ENCODE data around the gene RFFL. TPM values are rescaled to one million over a fixed set of nuclear protein-coding genes. Genes with fewer than 3 reads are reported as not detected.

The RFFL gene
- total RNA-seq, 6 experiments from 2014 or later, result 12.0 to 18.5 (median 13.6) TPM

DNA sequence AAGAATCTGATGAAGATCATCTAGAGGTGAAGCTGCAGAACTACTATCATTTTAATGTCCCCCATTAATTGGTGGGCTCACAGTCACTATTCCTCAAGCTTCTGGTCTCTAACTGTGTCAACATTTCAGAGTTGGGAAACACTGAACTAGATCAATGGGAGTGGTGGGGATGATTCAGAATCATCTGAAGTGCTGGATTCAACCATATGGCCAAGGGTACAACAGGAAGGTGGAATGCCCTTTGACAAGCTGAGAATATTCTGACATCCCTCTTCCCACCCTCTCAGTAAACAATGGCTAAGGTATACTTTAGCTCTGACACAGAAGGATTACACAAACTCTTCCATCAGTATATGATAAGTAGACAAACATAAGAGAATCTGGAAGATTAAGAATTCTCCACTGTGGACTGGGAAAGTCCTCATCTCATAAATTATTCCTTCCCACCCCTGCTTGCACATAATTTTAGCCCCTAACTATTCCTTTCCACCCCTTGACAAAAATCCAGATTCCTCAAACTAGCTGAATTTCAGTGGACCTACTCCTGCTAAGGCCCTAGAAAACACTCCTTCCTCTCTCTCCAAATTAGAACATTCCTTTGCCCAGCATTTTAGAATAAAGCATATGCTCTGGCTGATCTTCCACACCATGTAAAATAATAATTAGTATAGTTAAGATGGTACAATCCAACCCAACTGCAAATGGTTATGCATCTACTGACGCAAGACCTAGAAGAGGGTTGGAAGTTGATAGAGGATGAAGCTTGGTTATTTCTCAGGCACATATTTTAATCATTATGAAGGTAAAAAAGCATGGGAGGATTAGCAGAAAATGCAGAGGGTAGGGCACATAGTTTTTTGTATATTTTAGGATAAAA is 16.3 kb upstream of the RFFL start:
- no peak for TF ChIP-seq CTCF (IDR thresholded peaks at IDR 0.05)
- H3K9me3 Mint-ChIP-seq, result no peaks in the 10 kb centered on the region
- H3K4me1 Mint-ChIP-seq (ENCODE audit: low read depth), result peaks cover 56% of the 10 kb centered on the region
- no peak overlapping the region for H3K27ac Mint-ChIP-seq
- no peaks in the 10 kb centered on the region for H3K27me3 Mint-ChIP-seq (ENCODE audit: insufficient read depth)
- no peaks in the 10 kb centered on the region for H3K36me3 Mint-ChIP-seq (ENCODE audit: low read depth)
- no peak overlapping the region for H3K4me3 Mint-ChIP-seq
- no peak for DNase-seq

DNA sequence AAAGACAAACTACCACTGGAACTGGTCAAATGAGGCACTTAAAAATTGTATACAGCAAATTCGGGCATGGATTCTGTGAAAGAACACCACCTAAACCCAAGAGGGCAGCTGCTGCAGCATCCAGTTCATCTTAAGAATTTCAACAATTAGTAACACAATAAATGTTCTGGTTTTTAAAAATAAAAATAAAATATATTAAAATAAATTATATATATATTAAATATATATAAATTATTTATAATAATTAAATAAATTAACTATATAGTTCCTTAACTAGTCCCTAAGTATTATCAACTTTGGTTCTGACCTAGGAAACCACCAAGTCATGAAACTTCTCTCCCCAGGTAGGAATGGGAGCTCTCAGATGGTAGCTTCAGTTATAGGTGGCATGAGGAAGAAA is 13.4 kb upstream of the RFFL start:
- no peaks in the 10 kb centered on the region for H3K27me3 Mint-ChIP-seq (ENCODE audit: insufficient read depth)
- peaks cover 46% of the 10 kb centered on the region for H3K4me1 Mint-ChIP-seq (ENCODE audit: low read depth)
- no peak for DNase-seq
- TF ChIP-seq CTCF (IDR thresholded peaks at IDR 0.05), result no peak
- H3K4me3 Mint-ChIP-seq, result no peak overlapping the region
- H3K27ac Mint-ChIP-seq, result no peak overlapping the region
- no peaks in the 10 kb centered on the region for H3K9me3 Mint-ChIP-seq
- no peaks in the 10 kb centered on the region for H3K36me3 Mint-ChIP-seq (ENCODE audit: low read depth)

DNA sequence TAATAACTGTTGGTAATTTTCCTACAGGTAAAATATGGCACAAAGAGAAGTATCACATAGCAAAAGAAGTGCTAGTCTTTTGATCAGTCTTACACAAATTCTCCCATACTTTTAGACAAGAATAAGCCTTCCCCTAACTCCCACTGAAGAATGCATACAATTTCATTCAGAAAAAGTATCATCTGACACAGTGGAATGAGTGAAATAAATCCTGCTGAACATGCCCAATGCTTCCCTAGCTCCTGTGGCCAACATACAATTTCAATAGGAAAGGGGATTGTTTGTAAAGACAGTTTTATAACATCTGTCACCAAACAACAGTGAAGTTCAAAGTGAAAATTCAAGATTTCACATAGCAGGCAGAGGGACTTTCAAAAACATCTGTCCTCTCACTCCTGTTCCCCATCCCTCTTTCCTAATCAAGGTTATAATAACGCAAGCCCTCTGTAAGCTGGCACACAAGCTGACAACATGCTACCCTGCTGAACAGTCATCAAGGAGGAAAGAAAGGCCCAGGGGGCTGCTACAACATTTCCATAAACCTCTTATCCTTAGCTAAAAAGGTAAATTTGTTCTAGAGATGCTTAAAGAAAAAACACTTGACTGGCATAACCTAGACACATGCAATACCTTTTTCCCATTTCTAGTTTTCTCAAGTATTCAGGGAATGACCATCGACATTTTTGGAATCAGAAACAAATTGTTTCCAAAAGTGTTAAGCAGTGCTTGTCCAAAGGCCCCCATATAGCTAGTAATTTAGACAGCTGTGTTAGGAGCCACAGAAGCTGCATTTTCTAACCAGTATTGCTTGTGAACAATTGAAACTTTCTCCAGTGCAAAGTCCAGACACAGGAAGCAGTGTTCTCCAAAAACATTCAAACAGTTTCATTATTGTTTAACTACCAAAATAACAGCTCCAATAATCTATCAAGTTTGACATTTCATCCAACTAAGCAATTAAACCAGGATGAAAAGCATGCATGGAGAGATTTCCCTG is 11.5 kb upstream of the RFFL start:
- Mint-ChIP-seq H3K4me1 (ENCODE audit: low read depth) (peaks cover 27% of the 10 kb centered on the region), H3K4me3 (no peak overlapping the region), H3K9me3 (no peaks in the 10 kb centered on the region), H3K27me3 (ENCODE audit: insufficient read depth) (no peaks in the 10 kb centered on the region), H3K27ac (no peak overlapping the region), H3K36me3 (ENCODE audit: low read depth) (no peaks in the 10 kb centered on the region)
- DNase-seq, result no peak
- TF ChIP-seq CTCF (IDR thresholded peaks at IDR 0.05), result no peak

- DNase-seq, result no peak
Measured at GRCh38 chr17:35073991-35074627, 10.6 kb upstream of the RFFL start.

More at GRCh38 chr17:35073991-35074627, 10.6 kb upstream of the RFFL start:
- Mint-ChIP-seq H3K4me1 (ENCODE audit: low read depth) (peaks cover 27% of the 10 kb centered on the region), H3K9me3 (no peaks in the 10 kb centered on the region), H3K27me3 (ENCODE audit: insufficient read depth) (no peaks in the 10 kb centered on the region), H3K27ac (no peak overlapping the region), H3K36me3 (ENCODE audit: low read depth) (no peaks in the 10 kb centered on the region), H3K4me3 (no peak overlapping the region)
- no peak for TF ChIP-seq CTCF (IDR thresholded peaks at IDR 0.05)

All from HFFc6 (cell line).